ENCODE measurements around the gene IL22. TPM values are rescaled to one million over a fixed set of nuclear protein-coding genes. Genes with fewer than 3 reads are reported as not detected.

The IL22 gene
- total and polyA plus RNA-seq, 4 donors: not detected

GRCh38 chr12:68250454-68250853 lies 3.0 kb downstream of the IL22 start:
- Histone ChIP-seq H3K9me3 (ENCODE audit: control insufficient read depth in 4 of 4, low read length in 3 of 4) (no peaks in the 10 kb centered on the region), H3K36me3 (ENCODE audit: control insufficient read depth in 4 of 4, insufficient read depth in 3 of 4, low read depth in 1 of 4, low read length in 3 of 4) (no peaks in the 10 kb centered on the region), H3K27ac (ENCODE audit: low read depth in 1 of 2, low read length in 2 of 2) (no peak overlapping the region), H3K4me1 (ENCODE audit: control insufficient read depth in 4 of 4, insufficient read depth in 4 of 4, low read length in 3 of 4) (no peaks in the 10 kb centered on the region), H3K4me3 (ENCODE audit: low read depth in 1 of 3, low read length in 3 of 3) (no peak overlapping the region), H3K27me3 (ENCODE audit: control insufficient read depth in 4 of 4, insufficient read depth in 4 of 4, low read length in 3 of 4) (no peaks in the 10 kb centered on the region), H3K9ac (ENCODE audit: low read depth in 1 of 2, low read length in 2 of 2) (no peak overlapping the region)
- 76% methylated on average over 3 of the region's 3 CpGs for WGBS
- TF ChIP-seq JUND (IDR thresholded peaks at IDR 0.05): no peak
- TF ChIP-seq GABPA (IDR thresholded peaks at IDR 0.05 in 1 of 2, conservative IDR thresholded peaks at IDR 0.05 in 1 of 2): no peak
- TF ChIP-seq EGR1 (IDR thresholded peaks at IDR 0.05; ENCODE audit: low read depth in 2 of 2): no peak
- no peak for TF ChIP-seq HNF4A (conservative IDR thresholded peaks at IDR 0.05)
- TF ChIP-seq RAD21 (IDR thresholded peaks at IDR 0.05): no peak
- no peak for TF ChIP-seq CTCF (IDR thresholded peaks at IDR 0.05; ENCODE audit: low read depth, low read length, missing input control)
- TF ChIP-seq SP1 (IDR thresholded peaks at IDR 0.05): no peak
- TF ChIP-seq HNF4G (IDR thresholded peaks at IDR 0.05): no peak
- no peak for TF ChIP-seq MAX (IDR thresholded peaks at IDR 0.05)
- no peak for TF ChIP-seq FOXA1 (IDR thresholded peaks at IDR 0.05)
- no peak for TF ChIP-seq ATF3 (IDR thresholded peaks at IDR 0.05)
- TF ChIP-seq TAF1 (conservative IDR thresholded peaks at IDR 0.05): no peak
- no peak for TF ChIP-seq NR2F2 (IDR thresholded peaks at IDR 0.05)
- TF ChIP-seq, protein P1, sequence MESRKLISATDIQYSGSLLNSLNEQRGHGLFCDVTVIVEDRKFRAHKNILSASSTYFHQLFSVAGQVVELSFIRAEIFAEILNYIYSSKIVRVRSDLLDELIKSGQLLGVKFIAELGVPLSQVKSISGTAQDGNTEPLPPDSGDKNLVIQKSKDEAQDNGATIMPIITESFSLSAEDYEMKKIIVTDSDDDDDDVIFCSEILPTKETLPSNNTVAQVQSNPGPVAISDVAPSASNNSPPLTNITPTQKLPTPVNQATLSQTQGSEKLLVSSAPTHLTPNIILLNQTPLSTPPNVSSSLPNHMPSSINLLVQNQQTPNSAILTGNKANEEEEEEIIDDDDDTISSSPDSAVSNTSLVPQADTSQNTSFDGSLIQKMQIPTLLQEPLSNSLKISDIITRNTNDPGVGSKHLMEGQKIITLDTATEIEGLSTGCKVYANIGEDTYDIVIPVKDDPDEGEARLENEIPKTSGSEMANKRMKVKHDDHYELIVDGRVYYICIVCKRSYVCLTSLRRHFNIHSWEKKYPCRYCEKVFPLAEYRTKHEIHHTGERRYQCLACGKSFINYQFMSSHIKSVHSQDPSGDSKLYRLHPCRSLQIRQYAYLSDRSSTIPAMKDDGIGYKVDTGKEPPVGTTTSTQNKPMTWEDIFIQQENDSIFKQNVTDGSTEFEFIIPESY (IDR thresholded peaks at IDR 0.05): no peak
- no peak for TF ChIP-seq YY1 (IDR thresholded peaks at IDR 0.05)
- no peak for TF ChIP-seq RXRA (IDR thresholded peaks at IDR 0.05)
- DNase-seq (ENCODE audit: low spot score): no peak

DNA sequence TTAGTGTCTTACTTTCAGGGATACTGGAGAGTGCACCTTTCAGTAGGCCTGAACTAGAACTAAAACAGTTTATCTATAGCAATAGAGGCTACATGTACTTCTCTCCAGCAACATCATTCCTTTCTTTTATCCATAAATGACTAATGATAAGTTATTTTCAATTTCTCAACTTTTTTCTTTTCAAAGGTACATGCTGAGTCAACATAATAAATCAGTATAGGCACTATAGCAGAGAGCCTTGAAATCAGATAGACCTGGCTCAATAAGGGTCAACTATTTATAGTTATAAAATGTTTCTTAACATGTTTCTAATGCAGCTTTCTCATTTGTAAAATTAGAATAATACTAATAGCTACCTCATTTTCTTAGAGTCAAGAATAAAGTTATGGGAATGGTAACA lies 5.6 kb downstream of the IL22 start:
- H3K4me3 ChIP-seq (ENCODE audit: low read depth in 1 of 3, low read length in 3 of 3): no peak overlapping the region
- H3K36me3 ChIP-seq (ENCODE audit: control insufficient read depth in 4 of 4, insufficient read depth in 3 of 4, low read depth in 1 of 4, low read length in 3 of 4): no peaks in the 10 kb centered on the region
- no peak overlapping the region for H3K9ac ChIP-seq (ENCODE audit: low read depth in 1 of 2, low read length in 2 of 2)
- TF ChIP-seq CTCF (IDR thresholded peaks at IDR 0.05; ENCODE audit: low read depth, low read length, missing input control) (no peak), RXRA (IDR thresholded peaks at IDR 0.05) (no peak), JUND (IDR thresholded peaks at IDR 0.05) (no peak), FOXA1 (IDR thresholded peaks at IDR 0.05) (no peak), RAD21 (IDR thresholded peaks at IDR 0.05) (no peak), HNF4G (IDR thresholded peaks at IDR 0.05) (no peak), TAF1 (conservative IDR thresholded peaks at IDR 0.05) (no peak), HNF4A (conservative IDR thresholded peaks at IDR 0.05) (no peak), SP1 (IDR thresholded peaks at IDR 0.05) (no peak), YY1 (IDR thresholded peaks at IDR 0.05) (no peak), FOXA2 (IDR thresholded peaks at IDR 0.05) (no peak), NR2F2 (IDR thresholded peaks at IDR 0.05) (no peak), GABPA (IDR thresholded peaks at IDR 0.05 in 1 of 2, conservative IDR thresholded peaks at IDR 0.05 in 1 of 2) (no peak), EGR1 (IDR thresholded peaks at IDR 0.05; ENCODE audit: low read depth in 2 of 2) (no peak), MAX (IDR thresholded peaks at IDR 0.05) (no peak), ATF3 (IDR thresholded peaks at IDR 0.05) (no peak)
- TF ChIP-seq, protein P2, sequence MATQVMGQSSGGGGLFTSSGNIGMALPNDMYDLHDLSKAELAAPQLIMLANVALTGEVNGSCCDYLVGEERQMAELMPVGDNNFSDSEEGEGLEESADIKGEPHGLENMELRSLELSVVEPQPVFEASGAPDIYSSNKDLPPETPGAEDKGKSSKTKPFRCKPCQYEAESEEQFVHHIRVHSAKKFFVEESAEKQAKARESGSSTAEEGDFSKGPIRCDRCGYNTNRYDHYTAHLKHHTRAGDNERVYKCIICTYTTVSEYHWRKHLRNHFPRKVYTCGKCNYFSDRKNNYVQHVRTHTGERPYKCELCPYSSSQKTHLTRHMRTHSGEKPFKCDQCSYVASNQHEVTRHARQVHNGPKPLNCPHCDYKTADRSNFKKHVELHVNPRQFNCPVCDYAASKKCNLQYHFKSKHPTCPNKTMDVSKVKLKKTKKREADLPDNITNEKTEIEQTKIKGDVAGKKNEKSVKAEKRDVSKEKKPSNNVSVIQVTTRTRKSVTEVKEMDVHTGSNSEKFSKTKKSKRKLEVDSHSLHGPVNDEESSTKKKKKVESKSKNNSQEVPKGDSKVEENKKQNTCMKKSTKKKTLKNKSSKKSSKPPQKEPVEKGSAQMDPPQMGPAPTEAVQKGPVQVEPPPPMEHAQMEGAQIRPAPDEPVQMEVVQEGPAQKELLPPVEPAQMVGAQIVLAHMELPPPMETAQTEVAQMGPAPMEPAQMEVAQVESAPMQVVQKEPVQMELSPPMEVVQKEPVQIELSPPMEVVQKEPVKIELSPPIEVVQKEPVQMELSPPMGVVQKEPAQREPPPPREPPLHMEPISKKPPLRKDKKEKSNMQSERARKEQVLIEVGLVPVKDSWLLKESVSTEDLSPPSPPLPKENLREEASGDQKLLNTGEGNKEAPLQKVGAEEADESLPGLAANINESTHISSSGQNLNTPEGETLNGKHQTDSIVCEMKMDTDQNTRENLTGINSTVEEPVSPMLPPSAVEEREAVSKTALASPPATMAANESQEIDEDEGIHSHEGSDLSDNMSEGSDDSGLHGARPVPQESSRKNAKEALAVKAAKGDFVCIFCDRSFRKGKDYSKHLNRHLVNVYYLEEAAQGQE (IDR thresholded peaks at IDR 0.05): no peak
- TF ChIP-seq, protein P1 (IDR thresholded peaks at IDR 0.05): no peak
- H3K9me3 ChIP-seq (ENCODE audit: control insufficient read depth in 4 of 4, low read length in 3 of 4): no peaks in the 10 kb centered on the region
- no peaks in the 10 kb centered on the region for H3K4me1 ChIP-seq (ENCODE audit: control insufficient read depth in 4 of 4, insufficient read depth in 4 of 4, low read length in 3 of 4)
- DNase-seq (ENCODE audit: low spot score): no peak
- H3K27me3 ChIP-seq (ENCODE audit: control insufficient read depth in 4 of 4, insufficient read depth in 4 of 4, low read length in 3 of 4): no peaks in the 10 kb centered on the region
- H3K27ac ChIP-seq (ENCODE audit: low read depth in 1 of 2, low read length in 2 of 2): no peak overlapping the region
